ENCODE measurements around the gene GPR37L1.
A peak's percentile ranks its signal among the peaks of the same experiment; 100 is the strongest.

Gene GPR37L1

GRCh38 chr1:202131956-202132821, 9.5 kb downstream of the GPR37L1 start:
- DNase-seq (ENCODE audit: low spot score) = no peak
- in situ Hi-C loops (cut with MboI; ENCODE audit: low pct_unique_long_range_greater_than_20kb, low sequenced_read_pairs, unreplicated experiment) = loop anchor here (10.0 kb wide), 1 partner anchor 237 kb away; no protein-coding TSS in a partner anchor
- no peak for TF ChIP-seq CTCF (IDR thresholded peaks at IDR 0.05; ENCODE audit: extremely low read depth, insufficient read depth, missing control alignments)

GRCh38 chr1:202133001-202133400, 10.3 kb downstream of the GPR37L1 start:
- in situ Hi-C loops (cut with MboI; ENCODE audit: low pct_unique_long_range_greater_than_20kb, low sequenced_read_pairs, unreplicated experiment) = loop anchor here (10.0 kb wide), 1 partner anchor 238 kb away; no protein-coding TSS in a partner anchor
- no peak for TF ChIP-seq CTCF (IDR thresholded peaks at IDR 0.05; ENCODE audit: extremely low read depth, insufficient read depth, missing control alignments)
- DNase-seq (ENCODE audit: low spot score) = no peak

GRCh38 chr1:202133496-202133895, 10.8 kb downstream of the GPR37L1 start:
- in situ Hi-C loops (cut with MboI; ENCODE audit: low pct_unique_long_range_greater_than_20kb, low sequenced_read_pairs, unreplicated experiment) = loop anchor here (10.0 kb wide), 1 partner anchor 239 kb away; no protein-coding TSS in a partner anchor
- TF ChIP-seq CTCF (IDR thresholded peaks at IDR 0.05; ENCODE audit: extremely low read depth, insufficient read depth, missing control alignments) = no peak
- no peak for DNase-seq (ENCODE audit: low spot score)

- DNase-seq (ENCODE audit: low spot score) = no peak
- in situ Hi-C loops (cut with MboI; ENCODE audit: low pct_unique_long_range_greater_than_20kb, low sequenced_read_pairs, unreplicated experiment) = loop anchor here (10.0 kb wide), 1 partner anchor 239 kb away; no protein-coding TSS in a partner anchor
- no peak for TF ChIP-seq CTCF (IDR thresholded peaks at IDR 0.05; ENCODE audit: extremely low read depth, insufficient read depth, missing control alignments)
Observed at GRCh38 chr1:202133989-202134388, 11.3 kb downstream of the GPR37L1 start.

- no peak for DNase-seq (ENCODE audit: low spot score)
- in situ Hi-C loops (cut with MboI; ENCODE audit: low pct_unique_long_range_greater_than_20kb, low sequenced_read_pairs, unreplicated experiment) = loop anchor here (10.0 kb wide), 1 partner anchor 240 kb away; no protein-coding TSS in a partner anchor
- TF ChIP-seq CTCF (IDR thresholded peaks at IDR 0.05; ENCODE audit: extremely low read depth, insufficient read depth, missing control alignments) = no peak
Observed at GRCh38 chr1:202134645-202135172, 12.0 kb downstream of the GPR37L1 start.

- in situ Hi-C loops (cut with MboI; ENCODE audit: low pct_unique_long_range_greater_than_20kb, low sequenced_read_pairs, unreplicated experiment) = loop anchor here (10.0 kb wide), 1 partner anchor 240 kb away; no protein-coding TSS in a partner anchor
- TF ChIP-seq CTCF (IDR thresholded peaks at IDR 0.05; ENCODE audit: extremely low read depth, insufficient read depth, missing control alignments) = peak; percentile 87
- peak; percentile 93 for DNase-seq (ENCODE audit: low spot score)
Observed at GRCh38 chr1:202135221-202135721, 12.6 kb downstream of the GPR37L1 start.
